GM18519 (cell line): ENCODE data around the gene OR5M8.

Experiments used
- ATAC-seq: cut with Tn5 transposase; IDR thresholded peaks from one replicate; pipeline ENCODE4 v1.9.1; 2021; ENCODE audit warnings: mild to moderate bottlenecking, moderate library complexity; ENCODE audit not compliant: unreplicated experiment, low FRiP score

The OR5M8 gene

GRCh38 chr11:56491270-56491669 lies at the start of gene OR5M8:
OR5M8 (minus strand) TSS chr11:56491370; CDS start chr11:56491370, 0 bp downstream.
- no peak for ATAC-seq

- no peak for ATAC-seq
Measured at GRCh38 chr11:56533054-56533740, 42.0 kb upstream of the OR5M8 start.

- ATAC-seq = no peak
Measured at GRCh38 chr11:56531856-56532255, 40.7 kb upstream of the OR5M8 start.

- ATAC-seq = no peak
Measured at GRCh38 chr11:56522008-56522407, 30.8 kb upstream of the OR5M8 start.

- no peak for ATAC-seq
Measured at GRCh38 chr11:56513280-56513679, 22.1 kb upstream of the OR5M8 start.

- ATAC-seq = no peak
Measured at GRCh38 chr11:56509439-56509838, 18.3 kb upstream of the OR5M8 start.

- no peak for ATAC-seq
Measured at GRCh38 chr11:56497010-56497409, 5.8 kb upstream of the OR5M8 start.

GRCh38 chr11:56495117-56495516 lies 3.9 kb upstream of the OR5M8 start:
- ATAC-seq = no peak

GRCh38 chr11:56486801-56487200 lies 4.4 kb downstream of the OR5M8 start:
- no peak for ATAC-seq

- ATAC-seq = no peak
Measured at GRCh38 chr11:56474729-56475235, 16.4 kb downstream of the OR5M8 start.

GRCh38 chr11:56473252-56473651 lies 17.9 kb downstream of the OR5M8 start, which contains the start of gene OR5M3:
OR5M3 (minus strand) TSS chr11:56473352; CDS start chr11:56470497, 2,855 bp downstream.
- ATAC-seq = no peak

GRCh38 chr11:56457076-56457475 lies 34.1 kb downstream of the OR5M8 start:
- ATAC-seq = no peak

- ATAC-seq = no peak
Measured at GRCh38 chr11:56453521-56453920, 37.6 kb downstream of the OR5M8 start.
